Endothelial cell (in vitro differentiated cells): ENCODE measurements around the gene ASGR2. TPM values are rescaled to one million over a fixed set of nuclear protein-coding genes. Genes with fewer than 3 reads are reported as not detected.

Source experiments
- DNase-seq: peaks from one replicate; pipeline ENCODE4 v3.0.0; 2021; ENCODE audit warnings: low spot score
- H3K27ac Mint-ChIP-seq: one replicate; pipeline ENCODE4 v1.8.0; 2021; ENCODE audit warnings: mixed read lengths, inconsistent platforms; ENCODE audit not compliant: unreplicated experiment
- H3K27me3 Mint-ChIP-seq: one replicate; pipeline ENCODE4 v1.8.0; 2021; ENCODE audit warnings: mild to moderate bottlenecking, moderate library complexity, mixed read lengths, inconsistent platforms; ENCODE audit not compliant: unreplicated experiment
- H3K36me3 Mint-ChIP-seq: one replicate; pipeline ENCODE4 v1.8.0; 2021; ENCODE audit warnings: mild to moderate bottlenecking, low read depth, mixed read lengths, inconsistent platforms; ENCODE audit not compliant: unreplicated experiment
- H3K4me1 Mint-ChIP-seq: one replicate; pipeline ENCODE4 v1.8.0; 2021; ENCODE audit warnings: mild to moderate bottlenecking, mixed read lengths, inconsistent platforms; ENCODE audit not compliant: unreplicated experiment
- H3K4me3 Mint-ChIP-seq: one replicate; pipeline ENCODE4 v1.8.0; 2021; ENCODE audit warnings: mild to moderate bottlenecking, mixed read lengths, inconsistent platforms; ENCODE audit not compliant: unreplicated experiment
- H3K9me3 Mint-ChIP-seq: one replicate; pipeline ENCODE4 v1.8.0; 2021; ENCODE audit warnings: mixed read lengths, inconsistent platforms; ENCODE audit not compliant: unreplicated experiment
- CTCF ChIP-seq: fragments of 200-600 bp; sonication (generic); IDR thresholded peaks from one replicate; pipeline ENCODE4 v1.5.0; 2021; ENCODE audit warnings: antibody characterized with exemption; ENCODE audit not compliant: unreplicated experiment
- total RNA-seq: library from RNA; stranded (reverse); fragmentation: NEBNext Ultra II Directional; extraction: Animal tissue kit (Norgen Biotek cat#: 25700); gene quantifications from one replicate; pipeline ENCODE4 v1.2.1, GENCODE V29; 2021; ENCODE audit not compliant: unreplicated experiment

Gene ASGR2
- total RNA-seq, 1 donor from 2014 or later = 0.41 TPM

GRCh38 chr17:7144213-7144612, 29.6 kb upstream of the ASGR2 start:
- no peak overlapping the region for H3K4me3 Mint-ChIP-seq
- no peak for DNase-seq
- H3K27ac Mint-ChIP-seq = no peak overlapping the region
- H3K4me1 Mint-ChIP-seq = peaks cover 4% of the 10 kb centered on the region
- H3K27me3 Mint-ChIP-seq = peaks cover 1% of the 10 kb centered on the region
- TF ChIP-seq CTCF = no peak
- no peaks in the 10 kb centered on the region for H3K36me3 Mint-ChIP-seq
- H3K9me3 Mint-ChIP-seq = no peaks in the 10 kb centered on the region

- H3K4me1 Mint-ChIP-seq = peaks cover 4% of the 10 kb centered on the region
- no peak for DNase-seq
- no peak for TF ChIP-seq CTCF
- no peaks in the 10 kb centered on the region for H3K36me3 Mint-ChIP-seq
- peaks cover 4% of the 10 kb centered on the region for H3K27me3 Mint-ChIP-seq
- no peaks in the 10 kb centered on the region for H3K9me3 Mint-ChIP-seq
- H3K27ac Mint-ChIP-seq = no peak overlapping the region
- peak overlapping the region; percentile 2 for H3K4me3 Mint-ChIP-seq
These were observed 27.2 kb upstream of the ASGR2 start for GRCh38 chr17:7141824-7142223.

- Mint-ChIP-seq H3K27ac (no peak overlapping the region), H3K27me3 (peaks cover 4% of the 10 kb centered on the region), H3K4me3 (no peak overlapping the region)
These were observed 24.8 kb upstream of the ASGR2 start for GRCh38 chr17:7139400-7139799.

GRCh38 chr17:7138800-7139381, 24.3 kb upstream of the ASGR2 start:
- no peaks in the 10 kb centered on the region for H3K36me3 Mint-ChIP-seq
- no peaks in the 10 kb centered on the region for H3K9me3 Mint-ChIP-seq
- H3K4me3 Mint-ChIP-seq = no peak overlapping the region
- peaks cover 6% of the 10 kb centered on the region for H3K4me1 Mint-ChIP-seq
- peaks cover 4% of the 10 kb centered on the region for H3K27me3 Mint-ChIP-seq
- TF ChIP-seq CTCF = no peak
- no peak overlapping the region for H3K27ac Mint-ChIP-seq
- no peak for DNase-seq

More at GRCh38 chr17:7139400-7139799, 24.8 kb upstream of the ASGR2 start:
- Mint-ChIP-seq H3K4me1 (peaks cover 4% of the 10 kb centered on the region), H3K36me3 (no peaks in the 10 kb centered on the region), H3K9me3 (no peaks in the 10 kb centered on the region)
- no peak for DNase-seq
- TF ChIP-seq CTCF = no peak

- Mint-ChIP-seq H3K4me1 (peaks cover 18% of the 10 kb centered on the region), H3K36me3 (no peaks in the 10 kb centered on the region), H3K9me3 (no peaks in the 10 kb centered on the region), H3K4me3 (no peak overlapping the region), H3K27me3 (peaks cover 10% of the 10 kb centered on the region), H3K27ac (no peak overlapping the region)
- no peak for TF ChIP-seq CTCF
- no peak for DNase-seq
These were observed 22.7 kb upstream of the ASGR2 start for GRCh38 chr17:7137171-7137943.
